Progenitor cell of endocrine pancreas (in vitro differentiated cells): Measurements from ENCODE around the gene BACH2. TPM values are rescaled to one million over a fixed set of nuclear protein-coding genes. Genes with fewer than 3 reads are reported as not detected.

Experiments
- DNase-seq: peaks from one replicate; pipeline ENCODE4 v3.0.0; 2021; ENCODE audit warnings: low spot score; ENCODE audit not compliant: unreplicated experiment
- H3K27ac Mint-ChIP-seq: 2 replicates; pipeline ENCODE4 v1.8.0; 2021; ENCODE audit warnings: mild to moderate bottlenecking, moderate library complexity, mixed read lengths
- H3K27me3 Mint-ChIP-seq: 2 replicates; pipeline ENCODE4 v1.8.0; 2021; ENCODE audit warnings: mixed read lengths
- H3K36me3 Mint-ChIP-seq: 2 replicates; pipeline ENCODE4 v1.8.0; 2022; ENCODE audit warnings: mixed read lengths; ENCODE audit not compliant: insufficient read depth
- H3K4me1 Mint-ChIP-seq: 2 replicates; pipeline ENCODE4 v1.8.0; 2021; ENCODE audit warnings: low read depth, mixed read lengths
- H3K4me3 Mint-ChIP-seq: 2 replicates; pipeline ENCODE4 v1.8.0; 2021; ENCODE audit warnings: low read depth, mild to moderate bottlenecking, moderate library complexity, mixed read lengths
- H3K9me3 Mint-ChIP-seq: 2 replicates; pipeline ENCODE4 v1.8.0; 2021; ENCODE audit warnings: low read depth, mixed read lengths
- total RNA-seq: library from RNA; stranded (reverse); gene quantifications from 2 replicates; pipeline ENCODE4 v1.2.1, GENCODE V29; 2021
- TF ChIP-seq, protein P1 (sequence below): fragments of 200-600 bp; sonication (generic); IDR thresholded peaks from one replicate; pipeline ENCODE4 v1.5.0; 2021; ENCODE audit warnings: antibody characterized with exemption, mild to moderate bottlenecking; ENCODE audit not compliant: unreplicated experiment

Gene BACH2
- total RNA-seq, 1 donor from 2014 or later = 11.2 TPM

DNA sequence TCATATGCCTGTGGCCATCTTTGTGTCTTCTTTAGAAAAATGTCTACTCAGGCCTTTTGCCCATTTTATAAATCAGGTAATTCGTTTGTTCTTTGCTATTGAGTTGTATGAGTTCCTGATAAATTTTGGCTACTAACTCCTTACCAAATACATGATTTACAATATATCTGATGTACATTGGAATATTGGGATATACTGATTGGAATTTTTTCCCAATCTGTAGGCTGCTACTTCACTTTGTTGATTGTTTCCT is 39.2 kb downstream of the BACH2 start:
- Mint-ChIP-seq H3K36me3 (peaks cover 3% of the 10 kb centered on the region), H3K4me1 (no peaks in the 10 kb centered on the region), H3K27me3 (no peaks in the 10 kb centered on the region)

DNA sequence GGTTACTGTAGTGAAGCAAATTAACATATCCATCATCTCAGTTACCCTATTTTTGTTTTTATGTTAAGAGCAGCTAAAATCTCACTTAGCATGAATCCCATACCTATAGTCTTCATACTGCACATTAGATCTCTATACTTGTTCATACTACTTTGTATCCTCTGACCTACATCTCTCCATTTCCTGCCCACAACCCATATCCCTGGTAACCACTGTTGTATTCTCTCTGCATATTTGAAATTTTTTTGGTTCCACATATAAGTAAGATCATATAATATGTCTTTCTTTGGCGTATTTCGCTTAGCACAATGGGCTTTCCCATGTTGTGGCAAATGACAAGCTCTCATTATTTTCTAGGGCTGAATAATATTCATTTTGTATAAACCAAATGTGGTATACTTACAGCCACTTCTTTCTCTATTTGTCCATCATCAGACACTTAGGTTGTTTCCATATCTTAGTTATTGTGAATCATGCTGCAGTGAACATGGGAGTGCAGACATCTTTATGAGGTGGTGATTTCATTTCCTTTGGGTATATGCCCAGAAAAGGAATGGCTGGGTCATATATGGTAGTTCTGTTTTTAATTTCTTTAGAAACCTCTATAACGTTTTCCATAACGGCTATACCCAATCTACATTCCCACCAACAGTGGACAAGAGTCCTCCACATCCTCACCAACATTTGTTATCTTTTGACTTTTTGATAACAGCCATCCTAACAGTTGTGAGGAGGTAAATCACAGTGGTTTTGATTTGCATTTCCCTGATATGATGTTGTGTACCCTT is 39.8 kb downstream of the BACH2 start:
- Mint-ChIP-seq H3K27ac (no peak overlapping the region), H3K4me3 (no peak overlapping the region)

More for the DNA sequence above, 39.2 kb downstream of the BACH2 start:
- TF ChIP-seq, protein P1, sequence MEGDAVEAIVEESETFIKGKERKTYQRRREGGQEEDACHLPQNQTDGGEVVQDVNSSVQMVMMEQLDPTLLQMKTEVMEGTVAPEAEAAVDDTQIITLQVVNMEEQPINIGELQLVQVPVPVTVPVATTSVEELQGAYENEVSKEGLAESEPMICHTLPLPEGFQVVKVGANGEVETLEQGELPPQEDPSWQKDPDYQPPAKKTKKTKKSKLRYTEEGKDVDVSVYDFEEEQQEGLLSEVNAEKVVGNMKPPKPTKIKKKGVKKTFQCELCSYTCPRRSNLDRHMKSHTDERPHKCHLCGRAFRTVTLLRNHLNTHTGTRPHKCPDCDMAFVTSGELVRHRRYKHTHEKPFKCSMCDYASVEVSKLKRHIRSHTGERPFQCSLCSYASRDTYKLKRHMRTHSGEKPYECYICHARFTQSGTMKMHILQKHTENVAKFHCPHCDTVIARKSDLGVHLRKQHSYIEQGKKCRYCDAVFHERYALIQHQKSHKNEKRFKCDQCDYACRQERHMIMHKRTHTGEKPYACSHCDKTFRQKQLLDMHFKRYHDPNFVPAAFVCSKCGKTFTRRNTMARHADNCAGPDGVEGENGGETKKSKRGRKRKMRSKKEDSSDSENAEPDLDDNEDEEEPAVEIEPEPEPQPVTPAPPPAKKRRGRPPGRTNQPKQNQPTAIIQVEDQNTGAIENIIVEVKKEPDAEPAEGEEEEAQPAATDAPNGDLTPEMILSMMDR = no peak
- DNase-seq = no peak
- no peak overlapping the region for H3K27ac Mint-ChIP-seq
- peaks cover 7% of the 10 kb centered on the region for H3K9me3 Mint-ChIP-seq
- H3K4me3 Mint-ChIP-seq = no peak overlapping the region

DNA sequence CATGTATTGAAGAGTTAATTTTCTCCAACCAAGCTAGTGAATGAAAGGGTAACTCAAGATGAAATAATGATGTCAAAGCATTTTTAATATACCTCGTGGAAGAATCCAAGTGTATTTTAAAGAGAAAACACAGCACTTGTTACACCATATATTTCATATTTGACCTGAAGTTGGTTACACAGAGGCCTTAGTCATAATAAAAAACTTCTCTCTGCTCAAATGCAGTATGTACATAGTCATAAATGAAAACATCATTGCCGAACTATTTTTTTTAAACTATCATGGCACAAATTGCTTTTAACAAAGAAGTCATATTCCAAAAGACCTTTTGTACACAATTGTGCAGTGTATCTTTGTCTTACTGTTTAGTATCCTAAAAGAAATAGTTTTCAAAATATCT is 43.0 kb downstream of the BACH2 start:
- no peak overlapping the region for H3K4me3 Mint-ChIP-seq
- DNase-seq = no peak
- peaks cover 7% of the 10 kb centered on the region for H3K9me3 Mint-ChIP-seq
- no peaks in the 10 kb centered on the region for H3K4me1 Mint-ChIP-seq
- H3K27me3 Mint-ChIP-seq = no peaks in the 10 kb centered on the region
- no peak overlapping the region for H3K27ac Mint-ChIP-seq
- H3K36me3 Mint-ChIP-seq = peaks cover 3% of the 10 kb centered on the region
- TF ChIP-seq, protein P1 = no peak

More for the DNA sequence above, 39.8 kb downstream of the BACH2 start:
- TF ChIP-seq, protein P1 = no peak
- DNase-seq = no peak
- Mint-ChIP-seq H3K9me3 (peaks cover 7% of the 10 kb centered on the region), H3K36me3 (peaks cover 3% of the 10 kb centered on the region), H3K4me1 (no peaks in the 10 kb centered on the region), H3K27me3 (no peaks in the 10 kb centered on the region)

DNA sequence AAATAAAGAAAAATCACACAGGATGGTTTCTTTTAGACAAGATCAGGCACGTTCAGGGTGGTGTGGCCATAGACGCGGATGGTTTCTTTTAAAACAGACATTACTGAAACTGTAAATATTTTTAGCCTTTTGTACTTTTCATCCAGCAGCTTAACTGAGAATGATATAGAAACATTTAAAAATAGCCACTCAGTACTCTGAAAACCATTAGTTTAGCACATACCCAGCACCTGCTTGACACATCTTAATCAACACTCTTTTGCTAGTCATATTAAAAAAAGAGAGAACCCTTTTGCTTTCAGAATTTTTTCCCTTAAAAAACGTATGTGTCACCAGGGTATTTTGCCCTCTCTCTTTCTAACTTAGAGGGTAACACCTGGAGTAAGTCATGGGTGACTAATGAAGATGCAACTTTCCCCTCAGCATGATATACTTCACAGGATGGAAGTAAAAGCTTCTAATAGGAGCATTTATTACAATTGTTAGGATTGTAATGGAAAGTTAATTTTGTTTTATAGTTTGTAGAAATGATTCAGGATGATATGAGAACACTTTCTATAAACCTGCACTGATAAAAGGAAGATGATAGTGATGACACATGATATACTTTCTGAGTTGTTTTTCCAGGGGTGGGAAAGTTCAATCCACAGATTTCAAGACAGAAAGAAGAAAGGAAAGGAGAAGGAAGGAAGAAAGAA is 45.2 kb downstream of the BACH2 start:
- DNase-seq = no peak
- H3K27ac Mint-ChIP-seq = no peak overlapping the region
- peaks cover 3% of the 10 kb centered on the region for H3K9me3 Mint-ChIP-seq
- TF ChIP-seq, protein P1 = no peak
- no peaks in the 10 kb centered on the region for H3K27me3 Mint-ChIP-seq
- H3K36me3 Mint-ChIP-seq = peaks cover 3% of the 10 kb centered on the region
- no peaks in the 10 kb centered on the region for H3K4me1 Mint-ChIP-seq
- H3K4me3 Mint-ChIP-seq = no peak overlapping the region

DNA sequence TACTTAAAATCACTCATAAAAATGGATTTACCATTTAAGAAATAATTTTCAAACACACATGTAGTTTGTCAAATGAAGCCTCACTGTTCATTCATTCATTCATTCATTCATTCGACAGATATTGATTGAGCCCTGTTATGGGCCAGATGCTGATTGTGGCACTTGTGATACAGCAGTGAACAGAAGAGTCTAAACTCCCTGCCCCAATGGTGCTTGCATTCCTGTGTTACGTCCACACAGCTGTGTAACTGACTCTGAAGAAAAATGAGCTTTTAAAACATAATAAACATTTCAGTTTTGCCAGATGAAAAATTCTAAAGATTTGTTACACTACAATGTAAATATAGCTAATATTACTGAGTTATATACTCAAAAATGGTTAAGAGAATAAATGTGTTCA is 46.2 kb downstream of the BACH2 start:
- Mint-ChIP-seq H3K9me3 (peaks cover 3% of the 10 kb centered on the region), H3K4me1 (no peaks in the 10 kb centered on the region), H3K36me3 (peaks cover 3% of the 10 kb centered on the region), H3K27ac (no peak overlapping the region), H3K27me3 (no peaks in the 10 kb centered on the region), H3K4me3 (no peak overlapping the region)
- TF ChIP-seq, protein P1 = no peak
- no peak for DNase-seq
